Smooth muscle cell (in vitro differentiated cells): ENCODE measurements around the gene ZNRF2. TPM values are rescaled to one million over a fixed set of nuclear protein-coding genes. Genes with fewer than 3 reads are reported as not detected.
A peak's percentile ranks its signal among the peaks of the same experiment; 100 is the strongest.
"Not testable (repeated sequence)": the region's sequence is repeated elsewhere in the genome, so short reads cannot be mapped to it uniquely, and the experiment has no call there.

Experiments
- DNase-seq: peaks from one replicate; lab custom pipeline; 2025; ENCODE audit not compliant: unreplicated experiment; lab: John Stamatoyannopoulos, UW
- H2AFZ ChIP-seq: fragments of 200-600 bp; sonication (generic); 2 replicates; pipeline ENCODE4 v1.6.0; 2016; ENCODE audit warnings: antibody characterized with exemption, low read depth, mild to moderate bottlenecking
- H3F3A ChIP-seq: fragments of 200-600 bp; sonication (generic); 2 replicates; pipeline ENCODE4 v1.6.0; 2017; ENCODE audit warnings: antibody characterized with exemption, low read depth
- H3K27ac ChIP-seq: fragments of 200-600 bp; sonication (generic); 2 replicates; pipeline ENCODE4 v1.5.1; 2016; ENCODE audit warnings: low read depth, mild to moderate bottlenecking
- H3K27me3 ChIP-seq: fragments of 200-600 bp; sonication (generic); 2 replicates; pipeline ENCODE4 v1.6.1; 2016; ENCODE audit warnings: low read depth, mild to moderate bottlenecking
- H3K36me3 ChIP-seq: fragments of 200-600 bp; sonication (generic); 2 replicates; pipeline ENCODE4 v1.5.1; 2016; ENCODE audit warnings: low read depth
- H3K4me1 ChIP-seq: fragments of 200-600 bp; sonication (generic); 2 replicates; pipeline ENCODE4 v1.5.1; 2016; ENCODE audit warnings: low read depth
- H3K4me2 ChIP-seq: fragments of 200-600 bp; sonication (generic); 2 replicates; pipeline ENCODE4 v1.6.0; 2016; ENCODE audit warnings: mild to moderate bottlenecking
- H3K4me3 ChIP-seq: fragments of 200-600 bp; sonication (generic); 2 replicates; pipeline ENCODE4 v1.5.1; 2016; ENCODE audit warnings: mild to moderate bottlenecking
- H3K79me2 ChIP-seq: fragments of 200-600 bp; sonication (generic); 2 replicates; pipeline ENCODE4 v1.6.0; 2016; ENCODE audit warnings: low read depth, mild to moderate bottlenecking
- H3K9ac ChIP-seq: fragments of 200-600 bp; sonication (generic); 2 replicates; pipeline ENCODE4 v1.6.0; 2016; ENCODE audit warnings: low read depth
- H3K9me3 ChIP-seq: fragments of 200-600 bp; sonication (generic); replicated peaks from 2 replicates; pipeline ENCODE4 v1.5.1; 2016; ENCODE audit warnings: low read depth
- H4K20me1 ChIP-seq: fragments of 200-600 bp; sonication (generic); 2 replicates; pipeline ENCODE4 v1.6.0; 2016; ENCODE audit warnings: low read depth
- CTCF ChIP-seq: fragments of 200-600 bp; sonication (generic); IDR thresholded peaks from 2 replicates; pipeline ENCODE4 v1.5.1; 2017; ENCODE audit warnings: borderline replicate concordance, mild to moderate bottlenecking, antibody characterized with exemption; ENCODE audit not compliant: insufficient read depth, poor library complexity, severe bottlenecking
- WGBS: methylation state at CpG from one replicate; pipeline ENCODE4 v1.1.7; 2016; ENCODE audit warnings: low lambda C conversion rate; 5-methylcytosine and 5-hydroxymethylcytosine counted together
- polyA plus RNA-seq: library from polyadenylated mRNA; unstranded; fragments of >200 nt; fragmentation: Nextera tagmentation; extraction: Ambion mirVana; gene quantifications from 2 replicates; pipeline ENCODE4 v1.2.1, GENCODE V29; 2016
- total RNA-seq: library from RNA; depleted of rRNA; stranded (reverse); fragments of >200 nt; gene quantifications from 2 replicates; pipeline ENCODE4 v1.2.3, GENCODE V29; 2014

ZNRF2 gene
- total and polyA plus RNA-seq, 2 experiments from 2014 or later = 2.1 to 13.5 TPM

DNA sequence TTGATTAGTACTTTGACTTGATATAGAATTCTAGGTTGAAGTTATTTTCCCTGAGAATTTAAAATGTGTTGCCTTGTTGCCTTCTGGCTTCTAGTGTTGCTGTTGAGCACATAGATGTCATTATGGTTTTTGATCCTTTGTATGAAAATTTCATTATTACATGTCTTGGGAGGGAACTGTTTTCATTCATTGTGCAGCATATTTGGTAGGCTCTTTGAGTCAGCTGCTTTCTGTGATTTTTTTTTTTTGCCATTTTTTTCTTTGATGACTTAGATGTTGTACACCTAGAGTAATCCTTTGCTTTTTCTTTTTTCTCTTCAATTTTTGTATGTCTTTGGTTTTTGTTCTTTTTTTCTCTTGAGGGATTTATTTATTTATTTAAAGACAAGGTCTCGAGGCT lies 13.1 kb downstream of the ZNRF2 start:
- Histone ChIP-seq H4K20me1 (peaks cover 13% of the 10 kb centered on the region), H3K79me2 (peaks cover 37% of the 10 kb centered on the region)
- H2AFZ ChIP-seq, H3K27ac ChIP-seq, H3K4me3 ChIP-seq, H3K36me3 ChIP-seq, H3K9ac ChIP-seq, H3K27me3 ChIP-seq, H3F3A ChIP-seq, H3K4me2 ChIP-seq, H3K4me1 ChIP-seq, DNase-seq, H3K9me3 ChIP-seq: not testable (repeated sequence)
- 100% methylated on average over 1 of the region's 1 CpG for WGBS

DNA sequence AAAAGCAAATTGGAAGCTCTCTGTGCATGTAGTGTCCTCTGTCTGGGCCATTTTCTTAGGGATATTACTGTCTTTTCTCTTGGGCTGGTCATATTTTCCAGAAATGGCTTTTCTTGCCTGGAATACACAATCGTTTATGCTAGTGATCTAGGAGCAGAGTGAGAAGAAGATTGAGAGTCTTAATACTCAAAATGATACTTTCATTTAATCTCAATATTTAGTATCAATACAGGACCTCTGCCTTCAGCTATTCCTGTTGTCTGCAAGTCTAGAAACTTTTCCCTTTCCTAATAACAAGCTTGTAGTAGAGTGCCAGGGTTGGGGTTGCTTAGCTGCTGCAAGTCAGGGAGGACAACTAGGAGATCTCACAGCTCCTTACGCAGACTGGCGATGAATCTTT lies 14.0 kb downstream of the ZNRF2 start:
- Histone ChIP-seq H4K20me1 (peaks cover 13% of the 10 kb centered on the region), H3K79me2 (peaks cover 35% of the 10 kb centered on the region)
- not testable (repeated sequence) for H2AFZ ChIP-seq, H3K4me3 ChIP-seq, H3K36me3 ChIP-seq, H3F3A ChIP-seq, DNase-seq, H3K27me3 ChIP-seq, H3K9me3 ChIP-seq, H3K27ac ChIP-seq, H3K9ac ChIP-seq, H3K4me1 ChIP-seq, H3K4me2 ChIP-seq
- WGBS = 91% methylated on average over 3 of the region's 3 CpGs

- Histone ChIP-seq H3K4me3 (no peak overlapping the region), H3K79me2 (peaks cover 41% of the 10 kb centered on the region), H2AFZ (no peak overlapping the region), H3K27me3 (no peaks in the 10 kb centered on the region), H4K20me1 (no peaks in the 10 kb centered on the region), H3F3A (no peaks in the 10 kb centered on the region), H3K4me1 (peaks cover 6% of the 10 kb centered on the region), H3K9ac (no peak overlapping the region), H3K4me2 (no peak overlapping the region), H3K9me3 (no peaks in the 10 kb centered on the region), H3K27ac (peak overlapping the region; percentile 33), H3K36me3 (no peaks in the 10 kb centered on the region)
- no peak for TF ChIP-seq CTCF
- WGBS = 78% methylated on average over 7 of the region's 7 CpGs
- DNase-seq = no peak
These were observed 17.4 kb downstream of the ZNRF2 start for GRCh38 chr7:30301751-30302150.

GRCh38 chr7:30302656-30303311 lies 18.4 kb downstream of the ZNRF2 start:
- H3K9ac ChIP-seq = no peak overlapping the region
- 97% methylated on average over 10 of the region's 10 CpGs for WGBS
- no peak overlapping the region for H3K4me2 ChIP-seq
- H4K20me1 ChIP-seq = no peaks in the 10 kb centered on the region
- H3K36me3 ChIP-seq = no peaks in the 10 kb centered on the region
- no peak overlapping the region for H2AFZ ChIP-seq
- no peaks in the 10 kb centered on the region for H3F3A ChIP-seq
- TF ChIP-seq CTCF = no peak
- H3K79me2 ChIP-seq = peaks cover 45% of the 10 kb centered on the region
- H3K27me3 ChIP-seq = no peaks in the 10 kb centered on the region
- peaks cover 9% of the 10 kb centered on the region for H3K4me1 ChIP-seq
- H3K4me3 ChIP-seq = no peak overlapping the region
- no peaks in the 10 kb centered on the region for H3K9me3 ChIP-seq
- H3K27ac ChIP-seq = no peak overlapping the region
- DNase-seq = no peak
